Ureter (tissue), 1 donor: ENCODE results near the gene PPIL4. TPM values are rescaled to one million over a fixed set of nuclear protein-coding genes. Genes with fewer than 3 reads are reported as not detected.

Source experiments
- DNase-seq: peaks from one replicate; pipeline ENCODE4 v3.0.0-alpha.2; 2020; ENCODE audit warnings: low spot score
- total RNA-seq: library from RNA; stranded (reverse); gene quantifications from one replicate; pipeline ENCODE4 v1.2.4, GENCODE V29; 2023
- donor health status: DM: yes; HTN: yes; CAD: no.

PPIL4 gene
- total RNA-seq, 1 donor from 2014 or later, result 34.2 TPM

GRCh38 chr6:149459761-149460160, 86.1 kb downstream of the PPIL4 start:
- DNase-seq, result no peak

GRCh38 chr6:149458806-149459205, 87.0 kb downstream of the PPIL4 start:
- no peak for DNase-seq

GRCh38 chr6:149458196-149458595, 87.6 kb downstream of the PPIL4 start:
- no peak for DNase-seq

- DNase-seq, result no peak
These were observed 88.4 kb downstream of the PPIL4 start for GRCh38 chr6:149457316-149457884.

GRCh38 chr6:149456311-149457021, 89.4 kb downstream of the PPIL4 start:
- DNase-seq, result no peak

GRCh38 chr6:149455031-149455732, 90.7 kb downstream of the PPIL4 start:
- no peak for DNase-seq

Other genes with a start within 250 kb of the PPIL4 start
- 66.8 TPM for gene TAB2, start 228.3 kb downstream of the PPIL4 start, total RNA-seq
- 5.0 TPM for gene SUMO4, start 145.8 kb downstream of the PPIL4 start, total RNA-seq
- gene ZC3H12D, start 61.0 kb downstream of the PPIL4 start, total RNA-seq, result 2.4 TPM
- gene GINM1, start 20.3 kb upstream of the PPIL4 start, total RNA-seq, result 44.8 TPM
- gene KATNA1, start 102.7 kb upstream of the PPIL4 start, total RNA-seq, result 16.4 TPM
- gene LATS1, start 172.1 kb upstream of the PPIL4 start, total RNA-seq, result 46.2 TPM
- gene NUP43, start 200.5 kb upstream of the PPIL4 start, total RNA-seq, result 51.4 TPM
- 56.0 TPM for gene PCMT1, start 203.7 kb upstream of the PPIL4 start, total RNA-seq